ENCODE data around the gene SMARCA2. TPM values are rescaled to one million over a fixed set of nuclear protein-coding genes. Genes with fewer than 3 reads are reported as not detected.
A peak's percentile ranks its signal among the peaks of the same experiment; 100 is the strongest.

The SMARCA2 gene
- total RNA-seq, 2 donors from 2014 or later: 244 to 296 TPM

GRCh38 chr9:2106666-2107065, 91.5 kb downstream of the SMARCA2 start:
- H3K4me3 Mint-ChIP-seq: no peak overlapping the region
- peaks cover 17% of the 10 kb centered on the region for H3K36me3 Mint-ChIP-seq (ENCODE audit: low read depth)
- no peaks in the 10 kb centered on the region for H3K9me3 ChIP-seq (ENCODE audit: control insufficient read depth, low read length, poor library complexity, severe bottlenecking)
- H3K4me1 Mint-ChIP-seq: peaks cover 3% of the 10 kb centered on the region
- no peaks in the 10 kb centered on the region for H3K27me3 Mint-ChIP-seq
- no peak overlapping the region for H3K27ac Mint-ChIP-seq
- ATAC-seq: no peak
- no peak for DNase-seq

GRCh38 chr9:2107906-2108451, 92.8 kb downstream of the SMARCA2 start:
- no peak overlapping the region for H3K4me3 Mint-ChIP-seq
- no peaks in the 10 kb centered on the region for H3K27me3 Mint-ChIP-seq
- no peaks in the 10 kb centered on the region for H3K9me3 ChIP-seq (ENCODE audit: control insufficient read depth, low read length, poor library complexity, severe bottlenecking)
- ATAC-seq (no peak), DNase-seq (no peak)
- H3K36me3 Mint-ChIP-seq (ENCODE audit: low read depth): peaks cover 12% of the 10 kb centered on the region
- no peaks in the 10 kb centered on the region for H3K4me1 Mint-ChIP-seq
- H3K27ac Mint-ChIP-seq: peak overlapping the region; percentile 27

DNA sequence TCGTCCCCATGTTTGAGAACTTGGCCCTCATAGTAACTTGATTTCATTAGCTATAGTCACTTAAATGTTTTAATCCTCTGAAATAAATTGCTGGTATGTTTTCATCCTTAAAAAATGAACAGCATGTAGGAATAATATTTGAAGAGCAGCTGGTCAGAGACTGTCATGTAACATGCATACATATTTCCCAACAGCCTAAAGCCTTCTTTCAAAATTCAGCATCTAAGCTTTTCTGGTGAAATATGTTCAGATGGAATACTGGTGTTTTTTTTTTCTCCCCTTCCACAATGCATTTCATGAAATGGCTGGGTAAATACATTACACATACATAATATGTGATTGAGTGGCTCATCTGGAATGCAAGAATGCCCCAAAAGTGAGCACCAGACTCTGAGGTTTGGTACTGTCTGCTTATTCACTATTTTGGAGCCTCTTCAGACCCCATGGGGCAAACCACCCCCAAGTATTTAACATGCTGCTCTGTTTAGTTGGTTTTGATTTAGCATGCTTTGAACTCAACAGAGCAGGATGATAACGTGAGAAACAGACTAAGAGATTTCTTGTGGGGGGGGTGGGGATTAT, 94.0 kb downstream of the SMARCA2 start:
- peak overlapping the region; percentile 14 for H3K27ac Mint-ChIP-seq
- ATAC-seq: no peak
- no peak overlapping the region for H3K4me3 Mint-ChIP-seq
- no peak for DNase-seq
- no peaks in the 10 kb centered on the region for H3K27me3 Mint-ChIP-seq
- H3K36me3 Mint-ChIP-seq (ENCODE audit: low read depth): peaks cover 8% of the 10 kb centered on the region
- H3K4me1 Mint-ChIP-seq: no peaks in the 10 kb centered on the region
- no peaks in the 10 kb centered on the region for H3K9me3 ChIP-seq (ENCODE audit: control insufficient read depth, low read length, poor library complexity, severe bottlenecking)

DNA sequence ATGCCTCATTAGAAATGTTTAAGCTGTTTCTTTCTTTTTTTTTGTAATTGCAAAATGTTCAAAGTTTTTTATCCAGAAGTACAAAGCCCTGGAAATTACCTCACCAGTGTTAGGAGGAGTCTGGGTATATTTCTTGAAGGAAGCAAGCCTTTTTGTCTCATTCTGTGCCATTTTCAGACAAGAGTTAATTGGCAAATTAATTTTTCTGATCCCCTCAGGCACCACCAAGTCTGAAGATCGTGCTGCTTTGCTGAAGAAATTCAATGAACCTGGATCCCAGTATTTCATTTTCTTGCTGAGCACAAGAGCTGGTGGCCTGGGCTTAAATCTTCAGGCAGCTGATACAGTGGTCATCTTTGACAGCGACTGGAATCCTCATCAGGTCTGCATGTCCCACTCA, 94.9 kb downstream of the SMARCA2 start:
- Mint-ChIP-seq H3K4me3 (no peak overlapping the region), H3K27ac (peak overlapping the region; percentile 14), H3K4me1 (no peaks in the 10 kb centered on the region), H3K27me3 (no peaks in the 10 kb centered on the region), H3K36me3 (ENCODE audit: low read depth) (peaks cover 8% of the 10 kb centered on the region)
- ATAC-seq (no peak), DNase-seq (no peak)
- H3K9me3 ChIP-seq (ENCODE audit: control insufficient read depth, low read length, poor library complexity, severe bottlenecking): no peaks in the 10 kb centered on the region

- no peaks in the 10 kb centered on the region for H3K4me1 Mint-ChIP-seq
- ATAC-seq (no peak), DNase-seq (no peak)
- H3K4me3 Mint-ChIP-seq: no peak overlapping the region
- H3K9me3 ChIP-seq (ENCODE audit: control insufficient read depth, low read length, poor library complexity, severe bottlenecking): no peaks in the 10 kb centered on the region
- H3K36me3 Mint-ChIP-seq (ENCODE audit: low read depth): no peaks in the 10 kb centered on the region
- peak overlapping the region; percentile 66 for H3K27ac Mint-ChIP-seq
- H3K27me3 Mint-ChIP-seq: no peaks in the 10 kb centered on the region
Observed at GRCh38 chr9:2116073-2116472, 100.9 kb downstream of the SMARCA2 start.

GRCh38 chr9:2117527-2117926, 102.4 kb downstream of the SMARCA2 start:
- Mint-ChIP-seq H3K4me3 (no peak overlapping the region), H3K27me3 (no peaks in the 10 kb centered on the region), H3K27ac (no peak overlapping the region), H3K36me3 (ENCODE audit: low read depth) (no peaks in the 10 kb centered on the region), H3K4me1 (peaks cover under 1% of the 10 kb centered on the region)
- DNase-seq (no peak), ATAC-seq (no peak)
- no peaks in the 10 kb centered on the region for H3K9me3 ChIP-seq (ENCODE audit: control insufficient read depth, low read length, poor library complexity, severe bottlenecking)

- DNase-seq (no peak), ATAC-seq (no peak)
- H3K27ac Mint-ChIP-seq: no peak overlapping the region
- no peaks in the 10 kb centered on the region for H3K36me3 Mint-ChIP-seq (ENCODE audit: low read depth)
- no peaks in the 10 kb centered on the region for H3K9me3 ChIP-seq (ENCODE audit: control insufficient read depth, low read length, poor library complexity, severe bottlenecking)
- no peaks in the 10 kb centered on the region for H3K27me3 Mint-ChIP-seq
- no peak overlapping the region for H3K4me3 Mint-ChIP-seq
- H3K4me1 Mint-ChIP-seq: peaks cover 15% of the 10 kb centered on the region
Observed at GRCh38 chr9:2119566-2119965, 104.4 kb downstream of the SMARCA2 start.

- DNase-seq (no peak), ATAC-seq (no peak)
- H3K27me3 Mint-ChIP-seq: no peaks in the 10 kb centered on the region
- H3K4me1 Mint-ChIP-seq: peaks cover 26% of the 10 kb centered on the region
- H3K4me3 Mint-ChIP-seq: no peak overlapping the region
- H3K36me3 Mint-ChIP-seq (ENCODE audit: low read depth): peaks cover 3% of the 10 kb centered on the region
- H3K9me3 ChIP-seq (ENCODE audit: control insufficient read depth, low read length, poor library complexity, severe bottlenecking): no peaks in the 10 kb centered on the region
- no peak overlapping the region for H3K27ac Mint-ChIP-seq
Observed at GRCh38 chr9:2120926-2121689, 106.0 kb downstream of the SMARCA2 start.

DNA sequence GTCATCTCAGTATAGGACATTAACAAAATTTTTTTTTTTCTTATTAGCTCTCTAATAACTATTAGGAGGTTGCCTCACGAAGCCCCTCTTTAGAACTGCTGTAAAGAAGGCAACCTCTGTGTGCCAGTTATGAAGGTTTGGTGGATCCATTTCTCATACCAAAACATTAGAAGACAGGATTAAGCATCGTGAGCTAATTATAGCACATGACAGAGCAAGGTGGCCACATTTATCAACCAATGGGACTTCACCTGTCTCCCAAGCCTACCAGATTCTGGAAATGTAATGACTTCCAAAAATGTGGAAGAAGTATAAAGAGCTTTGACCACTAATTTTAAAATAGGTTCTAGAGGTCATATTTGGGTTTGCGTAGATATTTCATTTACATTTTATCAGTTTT, 107.2 kb downstream of the SMARCA2 start:
- DNase-seq: no peak
- Mint-ChIP-seq H3K4me1 (peaks cover 35% of the 10 kb centered on the region), H3K27me3 (no peaks in the 10 kb centered on the region), H3K4me3 (no peak overlapping the region), H3K27ac (no peak overlapping the region), H3K36me3 (ENCODE audit: low read depth) (peaks cover 6% of the 10 kb centered on the region)
- H3K9me3 ChIP-seq (ENCODE audit: control insufficient read depth, low read length, poor library complexity, severe bottlenecking): no peaks in the 10 kb centered on the region
- no peak for ATAC-seq

DNA sequence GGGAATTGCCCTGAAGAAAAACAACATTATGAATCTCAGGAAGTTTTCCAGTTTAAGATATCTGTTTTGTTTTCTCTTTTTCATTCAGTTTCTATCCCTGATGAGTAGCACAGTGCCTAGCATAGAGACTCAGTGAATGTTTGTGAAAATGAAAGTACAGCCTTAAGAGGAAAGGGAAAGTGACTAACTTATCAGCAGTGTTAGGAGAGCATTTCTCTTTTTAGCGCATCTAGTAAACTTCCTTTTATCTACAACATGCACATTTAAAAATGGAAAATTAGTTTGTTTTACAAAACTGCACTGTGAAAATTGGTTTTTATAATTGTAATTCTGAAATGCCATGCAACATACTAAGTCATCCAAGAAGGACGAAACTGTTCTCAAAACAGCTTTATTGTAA, 110.8 kb downstream of the SMARCA2 start:
- H3K9me3 ChIP-seq (ENCODE audit: control insufficient read depth, low read length, poor library complexity, severe bottlenecking): no peaks in the 10 kb centered on the region
- Mint-ChIP-seq H3K36me3 (ENCODE audit: low read depth) (peaks cover 6% of the 10 kb centered on the region), H3K27me3 (no peaks in the 10 kb centered on the region), H3K4me1 (peaks cover 48% of the 10 kb centered on the region), H3K4me3 (peak overlapping the region; percentile 52), H3K27ac (peak overlapping the region; percentile 82)
- ATAC-seq (peak; percentile 62), DNase-seq (no peak)

DNA sequence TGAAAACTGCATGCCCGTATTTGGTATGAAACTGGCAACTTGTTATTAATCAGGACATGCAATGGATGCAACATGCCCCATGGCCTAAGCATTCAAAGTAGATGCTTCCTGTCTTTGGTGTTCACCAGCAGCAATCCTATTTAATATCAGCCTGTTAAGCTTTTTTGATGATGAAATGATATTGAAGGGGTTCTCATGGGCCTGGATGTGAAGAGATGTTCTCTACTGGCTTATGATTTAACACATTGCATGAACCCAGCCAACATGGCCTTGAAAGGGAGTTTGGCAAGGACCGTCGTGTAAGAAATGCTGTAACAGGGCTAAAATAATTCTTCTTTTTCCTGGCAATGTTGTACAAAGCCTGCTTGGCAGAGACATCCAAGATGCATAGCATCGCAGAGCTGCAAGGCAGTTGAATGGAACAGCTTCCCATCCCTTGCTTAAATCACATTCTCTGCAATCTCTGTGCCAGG, 111.2 kb downstream of the SMARCA2 start:
- peaks cover 52% of the 10 kb centered on the region for H3K4me1 Mint-ChIP-seq
- H3K36me3 Mint-ChIP-seq (ENCODE audit: low read depth): peaks cover 6% of the 10 kb centered on the region
- H3K27ac Mint-ChIP-seq: peak overlapping the region; percentile 82
- ATAC-seq: no peak
- no peaks in the 10 kb centered on the region for H3K27me3 Mint-ChIP-seq
- peak overlapping the region; percentile 52 for H3K4me3 Mint-ChIP-seq
- H3K9me3 ChIP-seq (ENCODE audit: control insufficient read depth, low read length, poor library complexity, severe bottlenecking): no peaks in the 10 kb centered on the region
- DNase-seq: no peak

DNA sequence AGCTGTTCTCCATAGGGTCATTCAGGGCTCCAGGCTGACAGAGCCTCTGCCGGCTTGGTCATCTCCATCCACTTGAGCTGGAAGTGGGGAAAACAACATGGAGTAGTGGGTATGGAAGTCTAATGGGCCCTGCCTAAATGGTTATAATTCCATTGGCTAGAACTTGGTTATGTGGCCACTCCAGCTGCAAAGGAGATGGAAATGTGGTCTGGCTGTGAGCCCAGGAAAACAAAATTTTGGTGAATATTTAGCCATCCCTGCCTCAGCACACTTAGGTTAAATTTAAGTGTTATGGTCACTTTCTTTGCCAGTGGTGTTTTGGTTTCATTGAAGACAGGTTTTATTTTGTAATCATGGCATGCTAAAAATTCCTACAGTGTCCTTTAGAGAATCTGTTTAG, 112.3 kb downstream of the SMARCA2 start:
- peaks cover 6% of the 10 kb centered on the region for H3K36me3 Mint-ChIP-seq (ENCODE audit: low read depth)
- no peaks in the 10 kb centered on the region for H3K9me3 ChIP-seq (ENCODE audit: control insufficient read depth, low read length, poor library complexity, severe bottlenecking)
- no peak overlapping the region for H3K4me3 Mint-ChIP-seq
- DNase-seq (no peak), ATAC-seq (no peak)
- peaks cover 56% of the 10 kb centered on the region for H3K4me1 Mint-ChIP-seq
- H3K27ac Mint-ChIP-seq: peak overlapping the region; percentile 82
- no peaks in the 10 kb centered on the region for H3K27me3 Mint-ChIP-seq

DNA sequence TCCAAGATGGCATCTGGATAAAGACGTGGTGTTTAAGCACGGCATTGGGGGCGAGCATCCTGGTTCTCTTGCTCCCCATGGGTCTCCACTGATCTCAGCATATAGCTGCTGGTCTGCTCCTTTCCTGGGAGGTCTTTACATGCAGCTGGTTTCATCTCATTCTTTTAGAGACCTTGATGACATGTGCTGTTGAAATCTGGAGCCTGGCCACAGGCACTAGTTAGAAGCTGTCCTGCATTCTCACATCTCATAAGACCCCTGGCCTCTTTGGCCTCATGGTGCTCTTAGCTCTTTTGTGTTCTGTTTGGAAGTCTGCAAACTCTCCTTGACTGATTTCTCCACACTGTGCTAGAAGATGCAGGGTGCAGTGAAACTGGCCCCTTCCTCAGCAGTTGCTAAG, 113.0 kb downstream of the SMARCA2 start:
- Mint-ChIP-seq H3K27ac (no peak overlapping the region), H3K4me3 (no peak overlapping the region), H3K36me3 (ENCODE audit: low read depth) (peaks cover 6% of the 10 kb centered on the region), H3K4me1 (peaks cover 53% of the 10 kb centered on the region), H3K27me3 (no peaks in the 10 kb centered on the region)
- ATAC-seq (no peak), DNase-seq (no peak)
- no peaks in the 10 kb centered on the region for H3K9me3 ChIP-seq (ENCODE audit: control insufficient read depth, low read length, poor library complexity, severe bottlenecking)

Measured in T-helper 17 cell (primary cell).